ENCODE measurements around the gene SPRING1. TPM values are rescaled to one million over a fixed set of nuclear protein-coding genes. Genes with fewer than 3 reads are reported as not detected.
"Not testable (repeated sequence)": the region's sequence is repeated elsewhere in the genome, so short reads cannot be mapped to it uniquely, and the experiment has no call there.

The SPRING1 gene
- total RNA-seq, 1 experiment from 2014 or later: 44.2 TPM

DNA sequence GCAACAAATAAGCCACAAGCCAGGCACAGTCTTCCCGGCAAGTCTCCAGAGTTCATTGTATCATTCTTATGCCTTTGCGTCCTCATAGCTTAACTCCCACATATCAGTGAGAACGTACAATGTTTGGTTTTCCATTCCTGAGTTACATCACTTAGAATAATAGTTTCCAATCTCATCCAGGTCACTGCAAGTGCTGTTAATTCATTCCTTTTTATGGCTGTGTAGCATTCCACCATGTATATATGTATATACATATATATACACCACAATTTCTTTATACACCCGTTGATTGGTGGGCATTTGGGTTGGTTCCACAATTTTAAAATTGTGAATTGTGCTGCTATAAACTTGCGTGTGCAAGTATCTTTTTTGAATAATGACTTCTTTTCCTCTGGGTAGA lies 16.2 kb upstream of the SPRING1 start:
- WGBS (ENCODE audit: extremely low coverage, insufficient read length, low lambda C conversion rate): no CpG with 5 or more reads among the region's 5 CpGs
- not testable (repeated sequence) for H3K4me1 Mint-ChIP-seq; H3K23ac ChIP-seq (ENCODE audit: insufficient read length, low read depth, low read length)

More for the DNA sequence above, 16.2 kb upstream of the SPRING1 start:
- H2BK5ac ChIP-seq (ENCODE audit: insufficient read length, low read length); H3K14ac ChIP-seq (ENCODE audit: insufficient read depth, low read length); H3K79me1 ChIP-seq (ENCODE audit: insufficient read depth, low read depth, low read length, poor library complexity, severe bottlenecking); H3K56ac ChIP-seq (ENCODE audit: insufficient read length, low read depth, low read length); H2BK15ac ChIP-seq (ENCODE audit: low read depth, low read length); H4K20me1 ChIP-seq (ENCODE audit: control insufficient read depth, insufficient read depth, insufficient read length); H3K18ac ChIP-seq (ENCODE audit: insufficient read length, low read depth, low read length); H3K79me2 ChIP-seq (ENCODE audit: insufficient read depth, low read length); H3K27me3 Mint-ChIP-seq (ENCODE audit: low read depth); H3K4me1 ChIP-seq (ENCODE audit: insufficient read depth, low read length); H3T11ph ChIP-seq (ENCODE audit: low read length); H4K8ac ChIP-seq (replicated peaks; ENCODE audit: insufficient read length, low read depth, low read length); H3K9me3 ChIP-seq (ENCODE audit: control insufficient read depth, low read depth, low read length); H2BK120ac ChIP-seq (ENCODE audit: low read depth, low read length, poor library complexity, severe bottlenecking); H2BK20ac ChIP-seq (ENCODE audit: low read depth, low read length, poor library complexity, severe bottlenecking); H3K4me3 Mint-ChIP-seq; H2AK5ac ChIP-seq (ENCODE audit: insufficient read length, low read length); H2AFZ ChIP-seq (ENCODE audit: low read length); H2BK12ac ChIP-seq (ENCODE audit: insufficient read length, low read depth, low read length); H3K9ac ChIP-seq (ENCODE audit: extremely low read depth, insufficient read length, low read length); H3K27ac Mint-ChIP-seq; H4K5ac ChIP-seq (ENCODE audit: insufficient read length, low read depth, low read length); H3K27ac ChIP-seq (ENCODE audit: insufficient read length, low read depth, low read length); H4K91ac ChIP-seq (ENCODE audit: insufficient read length, low read depth, low read length); H3K23me2 ChIP-seq (ENCODE audit: insufficient read length, low read depth, low read length, poor library complexity, severe bottlenecking); H3K27me3 ChIP-seq (ENCODE audit: insufficient read depth, low read length); H3K9me3 Mint-ChIP-seq; H3K4ac ChIP-seq (ENCODE audit: low read depth, low read length); H3K4me2 ChIP-seq (ENCODE audit: insufficient read depth, insufficient read length, low read length); DNase-seq: not testable (repeated sequence)
- H3K36me3 Mint-ChIP-seq (ENCODE audit: insufficient read depth in 1 of 3, low read depth in 3 of 3): peaks cover 17 to 54% (median 40%) of the 10 kb centered on the region in 3 experiments; a peak in 6 of 7 replicates
